NT2/D1 (cell line): Measurements from ENCODE around the gene BPIFB2.

ENCODE experiments used
- SUZ12 ChIP-seq: IDR thresholded peaks from 2 replicates; pipeline ENCODE4 v1.6.1; 2011; ENCODE audit not compliant: insufficient read length, insufficient read depth; ENCODE audit errors: extremely low read depth
- YY1 ChIP-seq: IDR thresholded peaks from 2 replicates; pipeline ENCODE4 v1.6.1; 2011; ENCODE audit not compliant: insufficient read length, insufficient read depth

DNA sequence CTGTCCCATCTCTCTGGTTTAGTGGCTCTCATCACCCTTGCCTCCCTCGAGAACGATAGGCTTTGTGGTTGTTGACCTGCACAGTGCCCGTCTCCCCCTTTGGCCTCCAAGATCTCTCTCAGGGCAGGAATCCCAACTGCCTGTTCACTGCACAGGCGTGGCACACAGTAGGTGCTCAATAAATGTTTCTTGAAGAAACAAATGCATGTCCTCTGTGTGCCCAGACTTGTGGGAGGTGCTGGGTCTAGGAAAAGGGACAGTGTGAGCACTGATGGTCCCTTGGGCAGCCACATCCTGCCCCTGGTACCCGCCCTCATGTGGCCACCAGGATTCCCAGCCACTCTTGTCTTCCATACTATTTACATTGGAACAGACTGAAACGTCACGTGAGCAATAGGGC is 21.4 kb downstream of the BPIFB2 start:
- TF ChIP-seq YY1 (no peak), SUZ12 (no peak)
